C4-2B (cell line): ENCODE results near the gene TBC1D22B.

ENCODE experiments used
- H3K27ac ChIP-seq: fragments of 450-650 bp; 2 replicates; pipeline ENCODE4 v1.5.1; 2017
- CTCF ChIP-seq: fragments of 450-650 bp; conservative IDR thresholded peaks from 2 replicates; pipeline ENCODE4 v1.5.1; 2017; ENCODE audit warnings: mild to moderate bottlenecking
- ZFX ChIP-seq: fragments of 450-650 bp; IDR thresholded peaks from 2 replicates; pipeline ENCODE4 v1.6.1; 2017

TBC1D22B gene

GRCh38 chr6:37309692-37310091, 52.1 kb downstream of the TBC1D22B start:
- no peak overlapping the region for H3K27ac ChIP-seq
- no peak for TF ChIP-seq ZFX
- no peak for TF ChIP-seq CTCF

GRCh38 chr6:37310966-37311365, 53.4 kb downstream of the TBC1D22B start:
- H3K27ac ChIP-seq = no peak overlapping the region
- TF ChIP-seq CTCF (no peak), ZFX (no peak)

GRCh38 chr6:37311741-37312473, 54.3 kb downstream of the TBC1D22B start:
- TF ChIP-seq CTCF (no peak), ZFX (no peak)
- H3K27ac ChIP-seq = no peak overlapping the region

GRCh38 chr6:37313723-37314486, 56.3 kb downstream of the TBC1D22B start:
- TF ChIP-seq ZFX = no peak
- no peak for TF ChIP-seq CTCF
- H3K27ac ChIP-seq = no peak overlapping the region

GRCh38 chr6:37314487-37315156, 57.0 kb downstream of the TBC1D22B start:
- no peak overlapping the region for H3K27ac ChIP-seq
- TF ChIP-seq ZFX = no peak
- TF ChIP-seq CTCF = peak; percentile 70

GRCh38 chr6:37315157-37315515, 57.6 kb downstream of the TBC1D22B start:
- H3K27ac ChIP-seq = no peak overlapping the region
- TF ChIP-seq CTCF (peak; percentile 34), ZFX (no peak)

GRCh38 chr6:37316071-37316470, 58.5 kb downstream of the TBC1D22B start:
- H3K27ac ChIP-seq = no peak overlapping the region
- TF ChIP-seq ZFX = no peak
- TF ChIP-seq CTCF = no peak
